B cell (primary cell): ENCODE measurements around the gene MAP1S. TPM values are rescaled to one million over a fixed set of nuclear protein-coding genes. Genes with fewer than 3 reads are reported as not detected.

ENCODE experiments used
- ATAC-seq: fragments of 200-7000 bp; cut with Tn5 transposase; one replicate; pipeline ENCODE4 v1.10.0; 2021; ENCODE audit warnings: low read depth, mild to moderate bottlenecking, moderate number of reproducible peaks, moderate library complexity
- CTCF ChIA-PET: fragments of 350-600 bp; sonication (Branson Sonifier 250); formaldehyde crosslinking; loops from one replicate; lab custom pipeline; 2021; ENCODE audit warnings: antibody characterized with exemption, inconsistent platforms; lab: Charles Lee
- POLR2A ChIA-PET: fragments of 350-600 bp; sonication (Branson Sonifier 250); formaldehyde crosslinking; loops from one replicate; lab custom pipeline; 2021; ENCODE audit warnings: antibody characterized with exemption; lab: Charles Lee
- DNase-seq: peaks from one replicate; pipeline ENCODE4 v3.0.0; 2013
- H2AFZ ChIP-seq: 2 replicates; pipeline ENCODE4 v1.6.1; 2012; ENCODE audit warnings: mild to moderate bottlenecking, low read depth, low read length; ENCODE audit not compliant: insufficient read depth, poor library complexity, severe bottlenecking
- H3K27ac ChIP-seq, 2 donors: 1 replicate in 1 of 2; 2 replicates in 1 of 2; pipeline ENCODE4 v1.5.1; 2012 to 2013; ENCODE audit warnings: low read length in 2 of 2, mild to moderate bottlenecking in 2 of 2, moderate library complexity in 1 of 2
- H3K27me3 ChIP-seq, 4 experiments: fragments of 200-600 bp in 1 of 4; sonication (generic) in 1 of 4; replicated peaks in 1 of 4; 1 replicate in 2 of 4; 2 replicates in 2 of 4; pipeline versions ENCODE4 v1.6.1 to v1.7.0; 2013 to 2016; ENCODE audit warnings: low read length in 3 of 4, mild to moderate bottlenecking in 2 of 4, mixed read lengths in 1 of 4, moderate library complexity in 1 of 4; ENCODE audit not compliant: insufficient read depth in 4 of 4, control insufficient read depth in 3 of 4; ENCODE audit errors: control extremely low read depth in 1 of 4
- H3K36me3 ChIP-seq, 2 experiments: replicated peaks in 1 of 2; 1 replicate in 1 of 2; 2 replicates in 1 of 2; pipeline versions ENCODE4 v1.6.1 to v1.7.1; 2013; ENCODE audit warnings: low read length in 1 of 2; ENCODE audit not compliant: insufficient read depth in 2 of 2, control insufficient read depth in 1 of 2; ENCODE audit errors: control extremely low read depth in 1 of 2, extremely low read depth in 1 of 2
- H3K4me1 ChIP-seq, 2 donors: fragments of 200-600 bp in 1 of 2; sonication (generic) in 1 of 2; 1 replicate in 1 of 2; 2 replicates in 1 of 2; pipeline versions ENCODE4 v1.5.1 to v1.6.1; 2013 to 2017; ENCODE audit warnings: low read length in 2 of 2; ENCODE audit not compliant: control insufficient read depth in 2 of 2, insufficient read depth in 2 of 2
- H3K4me2 ChIP-seq: replicated peaks from 2 replicates; pipeline ENCODE3; 2012; ENCODE audit warnings: mild to moderate bottlenecking, low read depth, low read length; ENCODE audit not compliant: poor library complexity, severe bottlenecking
- H3K4me3 ChIP-seq, 5 experiments: fragments of 200-600 bp in 1 of 5; sonication (generic) in 1 of 5; 1 replicate in 3 of 5; 2 replicates in 2 of 5; pipeline versions ENCODE4 v1.5.1 to v1.7.0; 2011 to 2016; ENCODE audit warnings: low read length in 4 of 5, mild to moderate bottlenecking in 4 of 5, low read depth in 2 of 5, control low read depth in 1 of 5, moderate library complexity in 1 of 5; ENCODE audit not compliant: insufficient read depth in 1 of 5; ENCODE audit errors: control extremely low read depth in 1 of 5, extremely low read depth in 1 of 5
- H3K79me2 ChIP-seq: fragments of 200-600 bp; sonication (generic); one replicate; pipeline ENCODE4 v1.6.0; 2016; ENCODE audit warnings: low read length; ENCODE audit not compliant: control insufficient read depth, insufficient read depth
- H3K9ac ChIP-seq: fragments of 200-600 bp; sonication (generic); 2 replicates; pipeline ENCODE4 v1.6.1; 2017; ENCODE audit warnings: mild to moderate bottlenecking, low read length, moderate library complexity
- H3K9me3 ChIP-seq, 3 donors: one replicate each; pipeline versions ENCODE4 v1.6.1 to v1.7.1; 2013; ENCODE audit warnings: low read length in 2 of 3; ENCODE audit not compliant: control insufficient read depth in 2 of 3, insufficient read depth in 1 of 3; ENCODE audit errors: control extremely low read depth in 1 of 3
- H4K20me1 ChIP-seq: 2 replicates; pipeline ENCODE4 v1.6.0; 2012; ENCODE audit warnings: mild to moderate bottlenecking, low read length; ENCODE audit not compliant: insufficient read depth, control insufficient read depth, poor library complexity, severe bottlenecking
- H3K27ac Mint-ChIP-seq: one replicate; pipeline ENCODE4 v1.8.0; 2021; ENCODE audit warnings: mixed read lengths
- H3K27me3 Mint-ChIP-seq: one replicate; pipeline ENCODE4 v1.8.0; 2021; ENCODE audit warnings: mixed read lengths
- H3K4me1 Mint-ChIP-seq: one replicate; pipeline ENCODE4 v1.8.0; 2021; ENCODE audit warnings: mixed read lengths
- H3K4me3 Mint-ChIP-seq: one replicate; pipeline ENCODE4 v1.8.0; 2021; ENCODE audit warnings: mixed read lengths
- H3K9me3 Mint-ChIP-seq: one replicate; pipeline ENCODE4 v1.8.0; 2022; ENCODE audit warnings: mixed read lengths; ENCODE audit not compliant: insufficient read depth
- EZH2 ChIP-seq: IDR thresholded peaks from 2 replicates; pipeline ENCODE4 v1.6.1; 2012; ENCODE audit warnings: borderline replicate concordance, low read depth, mild to moderate bottlenecking, moderate library complexity, low read length; ENCODE audit not compliant: insufficient read depth, poor library complexity, severe bottlenecking
- WGBS: methylation state at CpG from one replicate; pipeline ENCODE4 v1.1.5; 2013; ENCODE audit warnings: missing lambda C conversion rate; ENCODE audit not compliant: insufficient coverage; 5-methylcytosine and 5-hydroxymethylcytosine counted together
- intact Hi-C: fragments of 100-400 bp; cut with micrococcal nuclease; formaldehyde crosslinking; loops from one replicate; pipeline ENCODE4 v1.10.0; 2022
- polyA plus RNA-seq: library from polyadenylated mRNA; depleted of rRNA; stranded (reverse); fragments of >200 nt; gene quantifications from 2 replicates; pipeline ENCODE4 v1.2.3, GENCODE V29; 2012
- total RNA-seq, 2 donors: library from RNA; stranded (reverse); fragments of 120-200 nt in 1 of 2; gene quantifications; 1 replicate in 1 of 2; 2 replicates in 1 of 2; pipeline versions ENCODE4 v1.2.3 to v1.2.4, GENCODE V29; 2013 to 2022
- TF ChIP-seq, protein P1 (sequence below): fragments of 200-600 bp; IDR thresholded peaks from one replicate; pipeline ENCODE4 v1.8.0; 2022; ENCODE audit warnings: antibody characterized with exemption, mild to moderate bottlenecking

The MAP1S gene
- total and polyA plus RNA-seq, 2 donors (not counting 1 experiment from before 2014, with no cell fraction given): 38.2 to 83.0 TPM

DNA sequence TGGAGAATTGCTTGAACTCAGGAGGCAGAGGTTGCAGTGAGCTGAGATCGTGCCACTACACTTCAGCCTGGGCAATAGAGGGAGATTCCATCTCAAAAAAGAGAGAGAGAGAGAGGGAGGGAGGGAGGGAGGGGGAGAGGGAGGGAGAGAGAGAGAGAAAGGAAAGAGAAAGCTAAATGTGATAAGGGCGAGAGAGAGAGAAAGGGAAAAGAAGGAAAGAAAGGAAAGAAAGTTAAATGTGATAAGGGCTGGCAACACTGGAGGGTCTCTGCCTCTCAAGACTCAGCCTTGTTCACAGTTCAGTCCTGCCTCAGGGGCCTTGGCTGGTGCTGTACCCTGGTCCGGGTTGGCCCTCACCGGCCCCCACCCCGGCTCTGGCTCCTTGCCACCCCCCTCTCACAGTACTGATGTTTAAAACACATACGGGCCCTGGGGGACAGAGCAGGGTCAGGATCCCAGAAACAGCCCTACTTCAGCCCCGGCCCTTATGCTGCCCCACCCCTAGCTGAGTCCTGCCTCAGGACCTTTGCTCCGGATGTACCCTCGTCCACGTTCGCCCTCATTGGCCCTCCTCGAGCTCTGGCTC, 3.5 kb downstream of the MAP1S start:
- Histone ChIP-seq H2AFZ (no peak overlapping the region), H3K4me1 (peaks cover 28 to 34% of the 10 kb centered on the region in 2 donors), H3K4me2 (no peak overlapping the region), H4K20me1 (peaks cover 71% of the 10 kb centered on the region), H3K4me3 (no peak overlapping the region), H3K27ac (no peak overlapping the region), H3K27me3 (no peaks in the 10 kb centered on the region), H3K9me3 (no peaks in the 10 kb centered on the region), H3K79me2 (peaks cover 81% of the 10 kb centered on the region), H3K36me3 (peaks cover 6 to 48% of the 10 kb centered on the region in 2 experiments), H3K9ac (no peak overlapping the region)
- no peak for ATAC-seq
- DNase-seq: no peak
- H3K4me1 Mint-ChIP-seq: peaks cover 30% of the 10 kb centered on the region
- no peaks in the 10 kb centered on the region for H3K27me3 Mint-ChIP-seq
- CTCF ChIA-PET: interaction anchor here (1.2 to 1.9 kb wide), 3 partner anchors 33 to 58 kb away, joined by 3 to 4 read pairs (median 3); no protein-coding TSS in a partner anchor
- 99% methylated on average over 11 of the region's 12 CpGs for WGBS
- TF ChIP-seq, protein P1, sequence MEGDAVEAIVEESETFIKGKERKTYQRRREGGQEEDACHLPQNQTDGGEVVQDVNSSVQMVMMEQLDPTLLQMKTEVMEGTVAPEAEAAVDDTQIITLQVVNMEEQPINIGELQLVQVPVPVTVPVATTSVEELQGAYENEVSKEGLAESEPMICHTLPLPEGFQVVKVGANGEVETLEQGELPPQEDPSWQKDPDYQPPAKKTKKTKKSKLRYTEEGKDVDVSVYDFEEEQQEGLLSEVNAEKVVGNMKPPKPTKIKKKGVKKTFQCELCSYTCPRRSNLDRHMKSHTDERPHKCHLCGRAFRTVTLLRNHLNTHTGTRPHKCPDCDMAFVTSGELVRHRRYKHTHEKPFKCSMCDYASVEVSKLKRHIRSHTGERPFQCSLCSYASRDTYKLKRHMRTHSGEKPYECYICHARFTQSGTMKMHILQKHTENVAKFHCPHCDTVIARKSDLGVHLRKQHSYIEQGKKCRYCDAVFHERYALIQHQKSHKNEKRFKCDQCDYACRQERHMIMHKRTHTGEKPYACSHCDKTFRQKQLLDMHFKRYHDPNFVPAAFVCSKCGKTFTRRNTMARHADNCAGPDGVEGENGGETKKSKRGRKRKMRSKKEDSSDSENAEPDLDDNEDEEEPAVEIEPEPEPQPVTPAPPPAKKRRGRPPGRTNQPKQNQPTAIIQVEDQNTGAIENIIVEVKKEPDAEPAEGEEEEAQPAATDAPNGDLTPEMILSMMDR: no peak
- no peak for TF ChIP-seq EZH2
- no peak overlapping the region for H3K4me3 Mint-ChIP-seq
- POLR2A ChIA-PET: no interaction called here
- H3K27ac Mint-ChIP-seq: no peak overlapping the region
- intact Hi-C loops: no loop called here
- H3K9me3 Mint-ChIP-seq: no peaks in the 10 kb centered on the region

DNA sequence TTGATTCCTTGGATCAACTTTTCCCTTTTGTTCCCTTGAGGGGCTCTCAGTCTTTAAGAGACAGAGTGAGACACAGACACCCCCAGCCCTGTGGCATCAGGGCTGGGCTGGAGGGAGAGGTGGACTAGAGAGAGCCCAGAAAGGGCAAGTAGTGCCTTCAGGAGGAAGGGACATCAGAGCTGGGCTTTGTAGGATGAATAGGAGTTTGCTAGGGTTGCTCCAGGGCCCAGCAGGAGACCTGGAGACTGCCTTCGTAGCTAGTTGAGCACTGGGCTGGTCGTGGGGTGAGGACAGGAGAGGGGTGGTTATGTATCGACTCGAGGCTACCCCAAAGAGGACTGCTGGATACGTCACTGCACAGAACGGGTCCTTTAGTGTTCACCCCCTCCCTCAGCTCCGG, 5.4 kb downstream of the MAP1S start:
- no peak overlapping the region for H3K27ac Mint-ChIP-seq
- peaks cover 7 to 60% of the 10 kb centered on the region in 2 experiments for H3K36me3 ChIP-seq
- no peaks in the 10 kb centered on the region for H3K27me3 Mint-ChIP-seq
- no peak overlapping the region for H3K27ac ChIP-seq
- H3K4me2 ChIP-seq: no peak overlapping the region
- intact Hi-C loops: no loop called here
- no peak for DNase-seq
- 99% methylated on average over 6 of the region's 7 CpGs for WGBS
- ATAC-seq: no peak
- no peak overlapping the region for H3K4me3 ChIP-seq
- peaks cover 22 to 26% of the 10 kb centered on the region in 2 donors for H3K4me1 ChIP-seq
- CTCF ChIA-PET: interaction anchor here (0.7 to 5.2 kb wide), 7 partner anchors 21 to 131 kb away, joined by 3 to 31 read pairs (median 8); no protein-coding TSS in a partner anchor
- H3K27me3 ChIP-seq: no peaks in the 10 kb centered on the region
- H4K20me1 ChIP-seq: peaks cover 84% of the 10 kb centered on the region
- POLR2A ChIA-PET: no interaction called here
- no peaks in the 10 kb centered on the region for H3K9me3 Mint-ChIP-seq
- peaks cover 24% of the 10 kb centered on the region for H3K4me1 Mint-ChIP-seq
- H3K9ac ChIP-seq: no peak overlapping the region
- H3K4me3 Mint-ChIP-seq: no peak overlapping the region
- H3K79me2 ChIP-seq: peaks cover 80% of the 10 kb centered on the region
- H3K9me3 ChIP-seq: no peaks in the 10 kb centered on the region
- no peak overlapping the region for H2AFZ ChIP-seq
- TF ChIP-seq EZH2: no peak
- TF ChIP-seq, protein P1: no peak
